Ishikawa (cell line): ENCODE measurements around the gene HAVCR2.

ENCODE experiments used
- RAD21 ChIP-seq: IDR thresholded peaks from 2 replicates; pipeline ENCODE4 v1.6.1; 2012; ENCODE audit warnings: low read depth
- REST ChIP-seq: IDR thresholded peaks from 2 replicates; pipeline ENCODE4 v1.6.1; 2012; ENCODE audit warnings: low read depth, mild to moderate bottlenecking
- TEAD4 ChIP-seq: IDR thresholded peaks from 2 replicates; pipeline ENCODE4 v1.6.1; 2012

DNA sequence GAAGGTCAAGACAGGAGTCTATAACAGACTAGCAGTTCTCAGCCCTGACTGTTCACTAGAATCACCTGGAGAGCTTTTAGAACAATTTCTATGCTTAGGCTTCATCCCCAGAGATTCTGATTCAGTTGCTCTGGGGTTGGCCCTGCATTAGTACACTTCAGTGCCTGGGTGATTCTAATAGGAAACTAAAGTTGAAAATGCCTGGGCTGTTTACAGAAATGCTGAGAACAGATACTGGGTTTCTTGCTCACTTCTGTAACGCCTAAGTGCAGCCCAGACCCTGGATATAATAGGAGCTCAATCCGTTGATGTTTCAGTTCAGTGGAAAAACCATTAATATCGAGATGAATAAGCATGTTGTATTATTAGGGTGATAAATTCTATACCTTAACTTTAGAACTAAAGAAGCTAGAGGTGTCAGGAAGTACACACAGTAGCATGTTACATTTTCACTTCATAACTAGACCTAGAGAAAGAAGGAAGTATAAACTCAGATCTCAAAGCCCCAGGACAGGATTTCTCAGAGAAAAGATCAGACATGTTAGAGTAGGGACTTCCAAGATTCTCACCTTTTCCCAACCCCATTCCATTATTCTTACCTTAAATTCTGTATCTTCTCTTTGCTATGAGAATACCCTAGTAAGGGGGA, 20.4 kb downstream of the HAVCR2 start:
- no peak for TF ChIP-seq REST
- TF ChIP-seq RAD21: no peak
- TF ChIP-seq TEAD4: no peak
